Tibial nerve (tissue), 4 donors: ENCODE data around the gene LTBP2.

Experiments used
- CTCF ChIP-seq, 5 experiments: fragments of 200-600 bp in 3 of 5; fragments of 450-650 bp in 2 of 5; sonication (generic) in 3 of 5; IDR thresholded peaks; one replicate each; pipeline ENCODE4 v1.5.1; 2016 to 2019; ENCODE audit warnings: antibody characterized with exemption in 5 of 5, mild to moderate bottlenecking in 3 of 5, moderate library complexity in 2 of 5
- EP300 ChIP-seq, 2 donors: sonication (generic); formaldehyde crosslinking; IDR thresholded peaks; one replicate each; pipeline ENCODE4 v1.6.1; 2017; ENCODE audit warnings: antibody characterized with exemption in 2 of 2, mild to moderate bottlenecking in 1 of 2
- POLR2A ChIP-seq, 2 donors: fragments of 450-650 bp; IDR thresholded peaks; one replicate each; pipeline ENCODE4 v1.6.1; 2017; ENCODE audit warnings: antibody characterized with exemption in 2 of 2, mild to moderate bottlenecking in 2 of 2, moderate library complexity in 2 of 2

- TF ChIP-seq CTCF (IDR thresholded peaks at IDR 0.05) (no peak), POLR2A (IDR thresholded peaks at IDR 0.05) (no peak), EP300 (IDR thresholded peaks at IDR 0.05) (no peak)
Observed at GRCh38 chr14:74490486-74490885, 121.6 kb downstream of the LTBP2 start.
